SK-N-SH (cell line): ENCODE measurements around the gene KYAT1. TPM values are rescaled to one million over a fixed set of nuclear protein-coding genes. Genes with fewer than 3 reads are reported as not detected.

ENCODE experiments used
- CTCF ChIA-PET: fragments of 300-600, 350-600 bp; formaldehyde crosslinking; extraction: SDS; loops from one replicate; lab custom pipeline; 2021; lab: Yijun Ruan, JAX
- POLR2A ChIA-PET: fragments of 350-600 bp; sonication (Branson Sonifier 250); formaldehyde crosslinking; extraction: SDS; loops from one replicate; lab custom pipeline; 2020; ENCODE audit warnings: antibody characterized with exemption, inconsistent platforms; lab: Yijun Ruan, JAX
- DNase-seq: peaks from one replicate; pipeline ENCODE4 v3.0.0; 2012
- H2AFZ ChIP-seq: fragments of 200-600 bp; sonication (generic); 2 replicates; pipeline ENCODE4 v1.8.1; 2016; ENCODE audit warnings: antibody characterized with exemption, mild to moderate bottlenecking, low read depth
- H3F3A ChIP-seq: fragments of 200-600 bp; sonication (generic); replicated peaks from 2 replicates; pipeline ENCODE3; 2016; ENCODE audit warnings: antibody characterized with exemption, mild to moderate bottlenecking; ENCODE audit not compliant: insufficient read depth
- H3K27ac ChIP-seq, 2 experiments: fragments of 200-500 bp in 1 of 2; fragments of 200-600 bp in 1 of 2; sonication (Bioruptor generic) in 1 of 2; sonication (generic), shearing (Covaris generic) in 1 of 2; 2 replicates each; pipeline versions ENCODE4 v1.5.1 to v1.6.1; 2014 to 2016; ENCODE audit warnings: low read depth in 2 of 2, inconsistent platforms in 1 of 2, low read length in 1 of 2, mild to moderate bottlenecking in 1 of 2, mixed read lengths in 1 of 2
- H3K27me3 ChIP-seq: fragments of 200-600 bp; sonication (generic), shearing (Covaris generic); 2 replicates; pipeline ENCODE4 v1.6.1; 2016; ENCODE audit warnings: mixed run types; ENCODE audit not compliant: insufficient read depth
- H3K36me3 ChIP-seq, 2 experiments: fragments of 200-500 bp in 1 of 2; fragments of 200-600 bp in 1 of 2; sonication (Bioruptor generic) in 1 of 2; sonication (generic) in 1 of 2; replicated peaks in 1 of 2; 2 replicates each; pipeline versions ENCODE3 to v1.5.1; 2014 to 2016; ENCODE audit warnings: low read length in 1 of 2, mild to moderate bottlenecking in 1 of 2; ENCODE audit not compliant: insufficient read depth in 2 of 2, control insufficient read depth in 1 of 2
- H3K4me1 ChIP-seq, 2 experiments: fragments of 200-500 bp in 1 of 2; fragments of 200-600 bp in 1 of 2; sonication (Bioruptor generic) in 1 of 2; sonication (generic), shearing (Covaris generic) in 1 of 2; 2 replicates each; pipeline versions ENCODE4 v1.5.1 to v1.6.1; 2014 to 2016; ENCODE audit warnings: low read depth in 1 of 2, low read length in 1 of 2, mixed run types in 1 of 2; ENCODE audit not compliant: insufficient read depth in 2 of 2, control insufficient read depth in 1 of 2
- H3K4me2 ChIP-seq: fragments of 200-600 bp; sonication (generic), shearing (Covaris generic); 2 replicates; pipeline ENCODE4 v1.6.1; 2017; ENCODE audit warnings: mixed run types
- H3K4me3 ChIP-seq, 2 experiments: fragments of 200-500 bp in 1 of 2; fragments of 200-600 bp in 1 of 2; sonication (Bioruptor generic) in 1 of 2; sonication (generic), shearing (Covaris generic) in 1 of 2; 2 replicates each; pipeline versions ENCODE4 v1.5.1 to v1.8.1; 2014 to 2016; ENCODE audit warnings: low read depth in 2 of 2, inconsistent platforms in 1 of 2, low read length in 1 of 2, mild to moderate bottlenecking in 1 of 2, mixed read lengths in 1 of 2, moderate library complexity in 1 of 2
- H3K79me2 ChIP-seq: fragments of 200-600 bp; sonication (generic); 2 replicates; pipeline ENCODE4 v1.8.1; 2017; ENCODE audit warnings: mild to moderate bottlenecking; ENCODE audit not compliant: insufficient read depth
- H3K9ac ChIP-seq: fragments of 200-600 bp; sonication (generic); 2 replicates; pipeline ENCODE4 v1.6.1; 2017; ENCODE audit warnings: mixed run types
- H3K9me2 ChIP-seq: fragments of 200-600 bp; sonication (generic); 2 replicates; pipeline ENCODE4 v1.6.1; 2017; ENCODE audit warnings: mixed run types
- H3K9me3 ChIP-seq: fragments of 200-600 bp; sonication (generic); 2 replicates; pipeline ENCODE4 v1.6.1; 2017; ENCODE audit warnings: mixed run types, mild to moderate bottlenecking, moderate library complexity
- H4K20me1 ChIP-seq: fragments of 200-600 bp; sonication (generic); 2 replicates; pipeline ENCODE4 v1.6.1; 2017; ENCODE audit warnings: mild to moderate bottlenecking, mixed run types; ENCODE audit not compliant: insufficient read depth
- EP300 ChIP-seq, 2 experiments: IDR thresholded peaks; 2 replicates each; pipeline versions ENCODE4 v1.4.0 to v1.6.1; 2012; ENCODE audit warnings: borderline replicate concordance in 1 of 2, low read depth in 1 of 2, low read length in 1 of 2
- FOSL2 ChIP-seq: IDR thresholded peaks from 2 replicates; pipeline ENCODE4 v1.4.0; 2012; ENCODE audit warnings: low read depth, mild to moderate bottlenecking, moderate library complexity, borderline replicate concordance
- FOXJ3 ChIP-seq: sonication (generic); formaldehyde crosslinking; IDR thresholded peaks from 2 replicates; pipeline ENCODE4 v1.5.1; 2020; ENCODE audit warnings: mild to moderate bottlenecking, missing genetic modification reagents
- FOXM1 ChIP-seq: IDR thresholded peaks from 2 replicates; pipeline ENCODE4 v1.4.0; 2012; ENCODE audit warnings: low read depth, mild to moderate bottlenecking
- GABPA ChIP-seq: IDR thresholded peaks from 2 replicates; pipeline ENCODE4 v1.4.0; 2012; ENCODE audit warnings: low read depth, mild to moderate bottlenecking
- POLR2AphosphoS5 ChIP-seq: IDR thresholded peaks from 2 replicates; pipeline ENCODE4 v1.6.1; 2012; ENCODE audit warnings: low read depth, low read length
- RFX5 ChIP-seq: IDR thresholded peaks from 2 replicates; pipeline ENCODE4 v1.6.1; 2012; ENCODE audit warnings: mild to moderate bottlenecking, improper control_type of control experiment, low read length
- RXRA ChIP-seq: IDR thresholded peaks from 2 replicates; pipeline ENCODE4 v1.4.0; 2012; ENCODE audit warnings: low read depth, mild to moderate bottlenecking, borderline replicate concordance
- SIN3A ChIP-seq: IDR thresholded peaks from 2 replicates; pipeline ENCODE4 v1.6.1; 2012; ENCODE audit warnings: low read depth, mild to moderate bottlenecking, low read length, moderate library complexity, borderline replicate concordance
- TAF1 ChIP-seq: IDR thresholded peaks from 2 replicates; pipeline ENCODE4 v1.6.1; 2012; ENCODE audit warnings: low read depth, mild to moderate bottlenecking, low read length, moderate library complexity, borderline replicate concordance
- TEAD4 ChIP-seq: IDR thresholded peaks from 2 replicates; pipeline ENCODE4 v1.4.0; 2012; ENCODE audit warnings: mild to moderate bottlenecking, borderline replicate concordance; ENCODE audit not compliant: insufficient read depth
- WGBS: methylation state at CpG from one replicate; pipeline ENCODE4 v1.1.6; 2017; ENCODE audit warnings: low lambda C conversion rate; 5-methylcytosine and 5-hydroxymethylcytosine counted together
- polyA plus RNA-seq, 3 experiments: library from polyadenylated mRNA; depleted of rRNA; stranded (reverse); fragments of >200 nt; gene quantifications; 2 replicates each; pipeline ENCODE4 v1.2.3, GENCODE V29; 2012

KYAT1 gene
- polyA plus RNA-seq, 1 of the 3 experiments (the other 2 are of a cell fraction): 9.4 TPM

GRCh38 chr9:128824911-128825310 lies 56.8 kb downstream of the KYAT1 start:
- Histone ChIP-seq H4K20me1 (peaks cover 5% of the 10 kb centered on the region; the same call in 1 of the 2 replicates), H3K4me2 (no peak overlapping the region), H3K4me1 (peaks cover 0 to 12% of the 10 kb centered on the region in 2 experiments; a peak in 1 of 4 replicates), H2AFZ (no peak overlapping the region)
- TF ChIP-seq EP300 (IDR thresholded peaks at IDR 0.05; ENCODE audit: borderline replicate concordance in 1 of 2, low read depth in 1 of 2, low read length in 1 of 2) (no peak), FOXJ3 (CRISPR knock-in tag) (no peak), TAF1 (no peak), SIN3A (no peak), RFX5 (no peak), FOXM1 (no peak), GABPA (no peak)
- TF ChIP-seq, all 33 proteins: peak for 0
- CTCF ChIA-PET: no interaction called here
- WGBS: 87% methylated on average over 3 of the region's 7 CpGs
- DNase-seq: no peak
- peaks cover 17% of the 10 kb centered on the region for H3F3A ChIP-seq
- no peak overlapping the region for H3K9ac ChIP-seq
- peaks cover 26 to 54% of the 10 kb centered on the region in 2 experiments for H3K36me3 ChIP-seq
- H3K79me2 ChIP-seq: peaks cover 25% of the 10 kb centered on the region; the same call in 1 of the 2 replicates
- no peaks in the 10 kb centered on the region for H3K9me2 ChIP-seq
- POLR2A ChIA-PET: no interaction called here
- H3K4me3 ChIP-seq: no peak overlapping the region
- no peak overlapping the region for H3K27ac ChIP-seq
- no peaks in the 10 kb centered on the region for H3K27me3 ChIP-seq
- no peaks in the 10 kb centered on the region for H3K9me3 ChIP-seq

- 94% methylated on average over 11 of the region's 12 CpGs for WGBS
- no peak overlapping the region for H3K9ac ChIP-seq
- TF ChIP-seq TAF1 (no peak), EP300 (IDR thresholded peaks at IDR 0.05; ENCODE audit: borderline replicate concordance in 1 of 2, low read depth in 1 of 2, low read length in 1 of 2) (no peak), POLR2AphosphoS5 (no peak), RXRA (no peak), SIN3A (no peak), TEAD4 (no peak), FOSL2 (no peak)
- TF ChIP-seq, all 33 proteins: peak for 0
- Histone ChIP-seq H2AFZ (no peak overlapping the region), H3K27ac (no peak overlapping the region), H3K36me3 (peaks cover 26 to 54% of the 10 kb centered on the region in 2 experiments), H3K9me3 (no peaks in the 10 kb centered on the region), H3F3A (peaks cover 19% of the 10 kb centered on the region), H3K9me2 (no peaks in the 10 kb centered on the region), H3K79me2 (peaks cover 24% of the 10 kb centered on the region; the same call in 1 of the 2 replicates), H3K4me2 (no peak overlapping the region), H3K4me1 (peaks cover 0 to 21% of the 10 kb centered on the region in 2 experiments; a peak in 1 of 4 replicates), H3K27me3 (no peaks in the 10 kb centered on the region), H4K20me1 (peaks cover 6% of the 10 kb centered on the region; the same call in 1 of the 2 replicates), H3K4me3 (no peak overlapping the region)
- ChIA-PET POLR2A (interaction anchor here (0.6 kb wide), 1 partner anchor 200 kb away, joined by 3 read pairs; no protein-coding TSS in a partner anchor), CTCF (no interaction called here)
- no peak for DNase-seq
These were observed 57.8 kb downstream of the KYAT1 start for GRCh38 chr9:128823903-128824406.
